Measurements from ENCODE around the gene SUFU.

Gene SUFU

GRCh38 chr10:102674566-102674965 is 170.8 kb downstream of the SUFU start:
- no peaks in the 10 kb centered on the region for H3K36me3 ChIP-seq (ENCODE audit: control insufficient read depth, insufficient read depth, low read length)
- H3K4me3 ChIP-seq (ENCODE audit: low read depth, low read length), result no peak overlapping the region
- no peaks in the 10 kb centered on the region for H3K79me2 ChIP-seq
- peak overlapping the region; percentile 85 for H3K27ac ChIP-seq
- H3K27me3 ChIP-seq (ENCODE audit: control insufficient read depth, insufficient read depth, low read length), result no peaks in the 10 kb centered on the region
- no peak for TF ChIP-seq CTCF (IDR thresholded peaks at IDR 0.05)
- H3K4me2 ChIP-seq (ENCODE audit: low read length), result peak overlapping the region; percentile 61
- no peak overlapping the region for H3K9ac ChIP-seq
- H3K4me1 ChIP-seq, result peaks cover 65% of the 10 kb centered on the region
- no peaks in the 10 kb centered on the region for H3K9me3 ChIP-seq (ENCODE audit: control insufficient read depth, low read length)
- H2AFZ ChIP-seq, result peak overlapping the region; percentile 80

GRCh38 chr10:102675011-102675665 is 171.4 kb downstream of the SUFU start:
- no peak overlapping the region for H3K9ac ChIP-seq
- peak overlapping the region; percentile 85 for H3K27ac ChIP-seq
- no peak overlapping the region for H2AFZ ChIP-seq
- TF ChIP-seq CTCF (IDR thresholded peaks at IDR 0.05), result no peak
- no peaks in the 10 kb centered on the region for H3K36me3 ChIP-seq (ENCODE audit: control insufficient read depth, insufficient read depth, low read length)
- H3K27me3 ChIP-seq (ENCODE audit: control insufficient read depth, insufficient read depth, low read length), result no peaks in the 10 kb centered on the region
- H3K4me1 ChIP-seq, result peaks cover 65% of the 10 kb centered on the region
- no peaks in the 10 kb centered on the region for H3K9me3 ChIP-seq (ENCODE audit: control insufficient read depth, low read length)
- no peaks in the 10 kb centered on the region for H3K79me2 ChIP-seq
- H3K4me3 ChIP-seq (ENCODE audit: low read depth, low read length), result no peak overlapping the region
- peak overlapping the region; percentile 61 for H3K4me2 ChIP-seq (ENCODE audit: low read length)

GRCh38 chr10:102675666-102676533 is 172.1 kb downstream of the SUFU start:
- Histone ChIP-seq H3K27me3 (ENCODE audit: control insufficient read depth, insufficient read depth, low read length) (no peaks in the 10 kb centered on the region), H3K27ac (peak overlapping the region; percentile 85), H3K9me3 (ENCODE audit: control insufficient read depth, low read length) (no peaks in the 10 kb centered on the region), H3K4me1 (peaks cover 65% of the 10 kb centered on the region), H3K4me3 (ENCODE audit: low read depth, low read length) (no peak overlapping the region), H3K36me3 (ENCODE audit: control insufficient read depth, insufficient read depth, low read length) (no peaks in the 10 kb centered on the region), H3K4me2 (ENCODE audit: low read length) (peak overlapping the region; percentile 25), H3K79me2 (no peaks in the 10 kb centered on the region), H2AFZ (no peak overlapping the region), H3K9ac (no peak overlapping the region)
- no peak for TF ChIP-seq CTCF (IDR thresholded peaks at IDR 0.05)

- Histone ChIP-seq H3K27me3 (ENCODE audit: control insufficient read depth, insufficient read depth, low read length) (no peaks in the 10 kb centered on the region), H3K4me3 (ENCODE audit: low read depth, low read length) (no peak overlapping the region), H3K79me2 (no peaks in the 10 kb centered on the region), H3K27ac (peak overlapping the region; percentile 85), H2AFZ (peak overlapping the region; percentile 10), H3K9ac (no peak overlapping the region), H3K4me2 (ENCODE audit: low read length) (peak overlapping the region; percentile 25), H3K9me3 (ENCODE audit: control insufficient read depth, low read length) (no peaks in the 10 kb centered on the region), H3K4me1 (peaks cover 65% of the 10 kb centered on the region), H3K36me3 (ENCODE audit: control insufficient read depth, insufficient read depth, low read length) (no peaks in the 10 kb centered on the region)
- no peak for TF ChIP-seq CTCF (IDR thresholded peaks at IDR 0.05)
These were observed 173.0 kb downstream of the SUFU start for GRCh38 chr10:102676534-102677315.
